GM21528 (cell line): ENCODE results near the gene SLC6A19.

Experiments used
- ATAC-seq: cut with Tn5 transposase; IDR thresholded peaks from one replicate; pipeline ENCODE4 v1.9.1; 2021; ENCODE audit warnings: mild to moderate bottlenecking, moderate library complexity; ENCODE audit not compliant: unreplicated experiment, low FRiP score

Gene SLC6A19

DNA sequence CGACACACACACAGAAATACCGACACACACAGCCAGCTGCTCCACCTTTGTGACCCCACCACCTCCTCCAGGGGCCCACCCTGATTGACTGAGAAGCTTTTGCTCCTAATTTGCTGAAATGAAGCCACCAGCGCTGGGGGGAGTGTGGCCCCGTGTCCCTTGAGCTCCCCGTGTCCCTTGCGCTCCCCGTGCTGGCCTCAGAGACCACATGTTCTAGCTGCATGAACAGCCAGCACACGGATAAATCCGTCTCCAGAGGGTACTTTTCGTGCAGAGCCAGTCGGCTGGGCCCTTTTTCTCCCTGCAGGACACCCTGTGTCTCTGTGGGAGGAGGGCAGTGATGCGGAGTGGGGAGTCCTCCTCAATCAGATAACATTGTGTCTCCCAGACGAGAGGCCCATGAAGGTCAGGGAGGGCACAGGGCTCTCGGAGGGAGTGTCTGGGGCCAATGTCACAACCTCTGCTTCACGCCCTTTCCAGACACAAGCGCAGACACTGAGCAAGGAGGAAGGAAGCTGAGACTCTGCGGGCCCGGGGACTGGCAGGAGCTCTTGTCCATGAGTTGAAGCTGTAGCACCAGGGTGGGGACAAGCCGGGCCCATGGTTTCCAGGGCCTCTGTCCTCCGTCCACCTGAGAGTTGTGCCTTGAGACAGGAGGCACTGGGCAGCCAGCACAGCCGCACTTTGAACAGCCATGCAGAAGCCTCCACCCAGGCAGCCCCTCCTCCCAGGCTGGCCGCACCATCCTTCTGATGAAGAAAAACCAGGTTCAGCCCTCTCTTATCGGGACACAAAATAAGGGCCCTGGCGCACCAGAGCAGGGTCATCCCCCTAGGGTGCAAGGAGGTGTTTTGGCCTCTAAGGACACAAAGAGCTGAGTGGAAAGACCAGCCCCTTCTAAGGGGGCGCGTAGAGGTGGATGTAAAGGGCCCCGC is 36.4 kb upstream of the SLC6A19 start:
- ATAC-seq = no peak

GRCh38 chr5:1165864-1166263 is 35.5 kb upstream of the SLC6A19 start:
- no peak for ATAC-seq

DNA sequence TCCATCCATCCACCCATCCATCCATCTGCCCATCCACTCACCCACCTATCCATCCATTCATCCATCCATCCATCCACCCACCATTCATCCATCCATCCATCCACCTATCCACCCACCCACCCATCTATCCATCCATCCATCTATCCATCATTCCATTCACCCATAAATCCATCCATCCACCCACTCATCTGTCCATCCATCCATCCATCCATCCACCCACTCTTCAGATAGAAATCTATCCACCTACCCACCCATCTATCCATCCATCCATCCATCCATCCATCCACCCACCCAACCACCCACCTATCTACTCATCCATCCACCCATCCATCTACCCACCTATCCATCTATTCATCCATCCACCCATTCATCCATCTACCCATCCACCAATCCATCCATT is 35.0 kb upstream of the SLC6A19 start:
- no peak for ATAC-seq

DNA sequence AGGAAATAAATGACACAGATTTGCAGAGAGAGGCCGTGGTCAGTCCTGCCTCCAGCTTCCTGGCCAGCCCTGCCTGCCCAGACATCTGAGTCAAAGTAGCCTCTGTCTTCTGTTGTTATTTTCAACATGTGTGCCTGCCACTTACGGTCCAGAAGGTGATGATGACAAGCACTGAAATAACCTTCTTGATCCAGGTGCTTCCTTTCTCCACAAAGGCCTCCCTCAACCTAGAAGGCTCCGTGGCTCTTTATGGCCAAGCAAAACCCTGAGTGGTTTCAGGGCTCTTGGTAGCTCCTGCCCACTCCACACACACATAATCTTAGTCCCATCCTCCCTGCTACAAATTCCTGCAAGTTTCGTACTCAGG is 34.1 kb upstream of the SLC6A19 start:
- ATAC-seq = no peak

GRCh38 chr5:1167728-1168709 is 33.4 kb upstream of the SLC6A19 start:
- ATAC-seq = peak; percentile 72

DNA sequence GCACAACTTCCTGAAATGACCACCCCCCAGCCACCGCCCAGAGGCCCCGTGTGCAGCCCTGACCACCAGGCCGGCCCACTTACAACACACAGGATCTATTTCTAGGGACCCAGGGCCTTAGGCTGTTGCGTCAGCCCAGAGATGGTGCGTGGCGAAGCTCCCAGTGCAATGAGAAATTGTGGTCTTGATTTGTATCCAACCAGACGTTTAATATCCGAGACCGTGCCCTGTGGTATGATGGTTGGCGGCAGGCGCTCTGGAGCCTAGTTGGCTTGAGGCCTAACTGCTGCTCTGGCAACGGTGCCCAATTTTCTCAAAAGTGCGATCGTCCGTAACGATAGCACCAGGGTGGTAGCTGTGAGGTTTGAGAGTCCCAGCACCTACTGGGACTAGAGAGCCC is 32.6 kb upstream of the SLC6A19 start:
- ATAC-seq = no peak

GRCh38 chr5:1169211-1170115 is 31.9 kb upstream of the SLC6A19 start:
- ATAC-seq = no peak

DNA sequence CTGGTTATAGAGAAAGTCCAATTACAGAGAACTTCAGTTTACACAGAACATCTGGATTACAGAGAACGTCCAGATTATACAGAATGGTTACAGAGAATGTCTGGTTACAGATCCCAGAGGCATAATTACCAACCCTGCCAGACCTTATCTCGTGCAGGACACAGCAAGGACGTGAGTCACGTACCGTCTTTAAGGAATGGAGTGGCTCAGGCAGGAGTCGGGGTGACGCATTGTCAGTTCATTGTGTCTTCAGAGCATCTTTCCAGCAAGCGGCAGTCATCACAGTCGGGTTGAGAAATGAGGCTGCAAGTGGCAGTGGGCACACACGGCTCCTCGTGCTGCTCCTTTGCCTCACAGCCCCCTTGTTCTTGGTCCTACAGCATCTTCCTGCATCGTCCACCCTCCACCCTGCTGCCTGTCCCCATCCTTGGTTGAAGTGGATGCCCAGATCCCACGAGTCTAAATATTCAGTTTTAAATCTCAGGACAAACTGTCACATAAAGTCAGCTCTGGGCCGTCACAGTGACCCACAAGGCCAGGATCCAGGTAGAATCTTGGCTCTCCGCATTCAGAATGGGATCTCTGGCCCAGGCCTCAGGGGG is 30.0 kb upstream of the SLC6A19 start:
- no peak for ATAC-seq

- ATAC-seq = no peak
Measured at GRCh38 chr5:1172007-1172581, 29.3 kb upstream of the SLC6A19 start.

DNA sequence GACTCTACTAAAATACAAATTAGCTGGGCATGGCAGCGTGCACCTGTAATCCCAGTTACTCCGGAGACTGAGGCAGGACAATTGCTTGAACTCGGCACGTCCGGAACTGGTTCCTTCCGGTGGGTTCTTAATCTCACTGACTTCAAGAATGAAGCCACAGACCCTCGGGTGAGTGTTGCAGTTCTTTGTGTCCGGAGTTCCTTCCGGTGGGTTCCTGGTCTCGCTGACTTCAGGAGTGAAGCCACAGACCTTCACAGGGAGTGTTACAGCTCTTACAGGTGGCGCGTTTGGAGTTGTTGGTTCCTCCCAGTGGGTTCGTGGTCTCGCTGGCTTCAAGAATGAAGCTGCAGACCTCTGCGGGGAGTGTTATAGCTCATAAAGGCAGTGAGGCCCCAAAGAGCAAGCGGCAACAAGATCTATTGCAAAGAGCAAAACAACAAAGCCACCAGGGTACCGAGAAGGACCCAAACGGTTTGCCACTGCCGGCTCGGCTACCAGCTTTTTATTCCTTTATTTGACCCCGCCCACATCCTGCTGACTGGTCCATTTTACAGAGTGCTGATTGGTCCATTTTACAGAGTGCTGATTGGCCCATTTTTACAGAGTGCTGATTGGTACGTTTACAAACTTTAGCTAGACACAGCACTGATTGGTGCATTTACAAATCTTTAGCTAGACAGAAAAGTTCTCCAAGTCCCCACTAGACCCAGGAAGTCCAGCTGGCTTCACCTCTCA is 28.6 kb upstream of the SLC6A19 start:
- no peak for ATAC-seq

- ATAC-seq = no peak
Measured at GRCh38 chr5:1173485-1174070, 27.8 kb upstream of the SLC6A19 start.

DNA sequence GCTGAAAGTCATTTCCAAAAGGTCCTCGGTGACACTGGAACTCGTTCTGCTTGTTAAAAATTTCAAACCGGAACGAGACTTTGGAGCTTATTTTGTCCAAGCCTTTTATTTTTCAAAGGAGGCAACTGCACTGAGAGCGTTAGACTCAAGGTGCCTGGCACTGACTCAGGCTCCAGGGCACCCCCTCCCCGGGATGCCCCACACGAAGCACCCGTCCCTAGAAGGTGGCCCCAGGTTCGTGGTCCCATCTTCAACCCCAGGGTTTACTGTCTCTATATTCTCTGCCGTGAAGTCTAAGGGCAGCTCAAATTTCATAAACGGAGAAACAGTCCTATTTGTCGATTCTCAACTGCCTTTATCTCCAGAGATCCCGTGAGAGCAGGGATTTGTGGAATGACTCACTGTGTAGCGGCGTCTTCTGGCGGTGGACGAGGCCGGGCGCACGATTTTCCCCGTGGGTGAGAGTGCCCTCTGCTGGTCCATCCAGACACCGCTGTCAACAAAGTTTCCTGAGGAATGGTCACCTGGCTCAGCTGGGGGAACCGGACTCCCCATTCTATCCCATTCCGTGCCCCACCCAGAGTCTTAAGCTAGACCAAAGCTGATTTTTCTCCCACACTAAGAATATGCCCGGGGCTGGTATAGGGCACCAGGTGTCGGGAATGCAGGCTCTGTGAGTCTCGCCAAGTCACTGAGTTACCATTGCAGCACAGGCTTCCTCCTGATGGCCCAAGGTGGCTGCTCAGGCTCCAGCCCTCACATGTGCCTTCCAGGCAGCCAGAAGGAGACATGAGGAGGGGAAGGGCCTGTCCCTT is 27.1 kb upstream of the SLC6A19 start:
- no peak for ATAC-seq

- no peak for ATAC-seq
Measured at GRCh38 chr5:1175015-1175414, 26.4 kb upstream of the SLC6A19 start.

DNA sequence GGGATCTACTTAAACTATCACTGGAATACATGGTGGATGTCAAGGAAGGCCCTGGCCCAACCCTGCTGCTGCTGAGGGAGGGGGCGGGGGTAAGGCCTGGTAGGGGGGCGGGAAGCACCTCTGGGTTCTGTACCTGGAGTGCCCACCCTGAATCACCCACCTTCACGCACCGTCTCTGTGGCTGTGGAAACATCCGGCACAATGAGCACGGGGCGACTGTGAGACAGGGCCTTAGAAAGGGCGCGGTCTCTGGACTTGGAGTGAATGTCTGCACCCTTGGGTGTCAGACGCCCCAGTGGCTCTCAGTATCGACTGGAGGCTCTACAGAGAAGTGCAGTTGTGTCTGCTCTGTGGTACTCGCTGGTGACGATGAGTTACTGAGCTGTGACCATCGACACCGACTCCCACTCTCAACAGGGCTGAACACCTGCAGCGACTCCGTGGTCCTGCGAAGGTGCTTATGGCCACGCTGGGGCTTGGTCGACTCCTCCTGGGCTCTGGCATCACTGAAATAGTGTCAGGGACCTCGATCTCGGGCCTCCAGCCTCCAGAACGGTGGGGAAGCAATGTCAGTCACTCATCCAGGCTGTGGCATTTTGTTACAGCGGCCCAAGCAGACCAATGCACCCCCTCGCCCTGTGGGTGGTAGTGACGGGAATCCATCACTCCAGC is 25.5 kb upstream of the SLC6A19 start:
- ATAC-seq = no peak

DNA sequence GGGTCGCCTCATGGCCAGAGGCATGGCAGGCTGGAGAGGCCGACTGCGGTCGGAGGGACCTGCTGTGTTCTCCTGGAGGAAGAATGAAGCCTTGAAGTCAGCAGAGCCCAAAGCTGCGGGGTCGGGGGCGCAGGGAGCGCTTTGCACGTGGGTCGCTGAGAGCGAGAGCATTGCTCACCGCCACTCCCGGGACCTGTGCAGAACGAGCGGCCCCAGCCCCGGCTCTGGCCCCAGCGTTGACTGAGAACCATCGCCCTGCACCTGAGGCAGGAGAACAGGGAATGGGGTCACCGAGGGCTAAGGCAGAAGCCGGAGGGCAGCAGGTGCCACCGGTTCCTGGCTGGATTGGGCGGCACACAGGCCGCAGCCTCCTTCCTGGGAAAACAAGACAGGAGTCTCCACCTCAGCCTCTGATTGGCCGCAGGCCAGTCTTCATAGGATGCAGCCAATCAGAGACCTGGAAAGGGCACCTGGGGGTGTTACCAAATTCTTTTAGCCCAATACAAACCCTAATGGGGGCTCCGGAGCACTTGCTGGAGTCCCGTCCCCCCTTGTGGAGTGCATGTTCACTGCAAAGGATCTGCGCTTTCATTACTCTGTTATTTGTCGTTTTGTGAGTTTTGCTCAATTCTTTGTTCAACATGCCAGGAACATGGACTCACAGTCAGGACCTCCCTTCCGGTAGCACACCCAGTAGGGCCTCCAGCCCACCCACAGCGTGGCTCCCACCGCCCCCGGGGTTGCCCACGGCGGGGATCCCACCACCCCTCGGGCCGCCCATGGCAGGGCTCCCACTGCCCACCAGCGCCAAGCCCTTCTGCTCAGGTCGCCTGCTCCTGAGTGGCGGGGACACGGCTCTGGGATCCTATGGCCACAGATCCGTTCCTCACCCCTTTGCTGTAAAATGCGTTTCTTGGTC is 24.7 kb upstream of the SLC6A19 start:
- no peak for ATAC-seq
